ENCODE measurements around the gene LRR1.

GRCh38 chr14:49582113-49582977 lies 16.4 kb upstream of the LRR1 start:
- TF ChIP-seq CTCF (conservative IDR thresholded peaks at IDR 0.05) = no peak
- TF ChIP-seq EZH2 (IDR thresholded peaks at IDR 0.05; ENCODE audit: low read depth) = no peak

Data from PC-9 (cell line).